ES-I3 (cell line): ENCODE results near the gene LPIN1.
A peak's percentile ranks its signal among the peaks of the same experiment; 100 is the strongest.

ENCODE experiments used
- H3K36me3 ChIP-seq: 2 replicates; pipeline ENCODE4 v1.6.1; 2013; ENCODE audit warnings: mild to moderate bottlenecking, low read length, control low read depth, moderate library complexity; ENCODE audit not compliant: insufficient read depth
- H3K4me1 ChIP-seq: 2 replicates; pipeline ENCODE4 v1.6.1; 2013; ENCODE audit warnings: mild to moderate bottlenecking, control low read depth, low read length; ENCODE audit not compliant: insufficient read depth
- H3K9ac ChIP-seq: 2 replicates; pipeline ENCODE4 v1.6.1; 2013; ENCODE audit warnings: low read depth, mild to moderate bottlenecking, low read length, moderate library complexity
- H3K9me3 ChIP-seq: 2 replicates; pipeline ENCODE4 v1.6.1; 2013; ENCODE audit warnings: mild to moderate bottlenecking, low read length, moderate library complexity; ENCODE audit not compliant: control insufficient read depth, insufficient read depth

Gene LPIN1

GRCh38 chr2:11744631-11745394, 1.6 kb upstream of the LPIN1 start:
- H3K9me3 ChIP-seq = no peaks in the 10 kb centered on the region
- peaks cover 29% of the 10 kb centered on the region; the same call in 1 of the 2 replicates for H3K4me1 ChIP-seq
- no peaks in the 10 kb centered on the region for H3K36me3 ChIP-seq
- H3K9ac ChIP-seq = peak overlapping the region; percentile 30; the same call in 1 of the 2 replicates

- Histone ChIP-seq H3K36me3 (no peaks in the 10 kb centered on the region), H3K9ac (peak overlapping the region; percentile 29; the same call in 1 of the 2 replicates), H3K9me3 (no peaks in the 10 kb centered on the region), H3K4me1 (peaks cover 38% of the 10 kb centered on the region)
These were observed 638 bp upstream of the LPIN1 start for GRCh38 chr2:11745613-11746375.

GRCh38 chr2:11746807-11747459, 501 bp downstream of the LPIN1 start:
- H3K9me3 ChIP-seq = no peaks in the 10 kb centered on the region
- peaks cover 42% of the 10 kb centered on the region for H3K4me1 ChIP-seq
- no peaks in the 10 kb centered on the region for H3K36me3 ChIP-seq
- peak overlapping the region; percentile 56 for H3K9ac ChIP-seq

- H3K36me3 ChIP-seq = no peaks in the 10 kb centered on the region
- peaks cover 44% of the 10 kb centered on the region for H3K4me1 ChIP-seq
- no peaks in the 10 kb centered on the region for H3K9me3 ChIP-seq
- peak overlapping the region; percentile 56; the same call in 1 of the 2 replicates for H3K9ac ChIP-seq
These were observed 1.8 kb downstream of the LPIN1 start for GRCh38 chr2:11748018-11748860.

- Histone ChIP-seq H3K4me1 (peaks cover 47% of the 10 kb centered on the region), H3K9ac (no peak overlapping the region), H3K36me3 (no peaks in the 10 kb centered on the region), H3K9me3 (no peaks in the 10 kb centered on the region)
These were observed 2.6 kb downstream of the LPIN1 start for GRCh38 chr2:11748861-11749645.

GRCh38 chr2:11749646-11750349, 3.4 kb downstream of the LPIN1 start:
- Histone ChIP-seq H3K4me1 (peaks cover 48% of the 10 kb centered on the region), H3K9me3 (no peaks in the 10 kb centered on the region), H3K36me3 (no peaks in the 10 kb centered on the region), H3K9ac (no peak overlapping the region)

GRCh38 chr2:11750422-11750821, 4.0 kb downstream of the LPIN1 start:
- Histone ChIP-seq H3K4me1 (peaks cover 45% of the 10 kb centered on the region), H3K9ac (no peak overlapping the region)

GRCh38 chr2:11750917-11751316, 4.5 kb downstream of the LPIN1 start:
- Histone ChIP-seq H3K4me1 (peaks cover 45% of the 10 kb centered on the region), H3K9ac (no peak overlapping the region), H3K36me3 (no peaks in the 10 kb centered on the region), H3K9me3 (no peaks in the 10 kb centered on the region)

More at GRCh38 chr2:11750422-11750821, 4.0 kb downstream of the LPIN1 start:
- Histone ChIP-seq H3K9me3 (no peaks in the 10 kb centered on the region), H3K36me3 (no peaks in the 10 kb centered on the region)

GRCh38 chr2:11752906-11753305, 6.5 kb downstream of the LPIN1 start:
- Histone ChIP-seq H3K4me1 (peaks cover 40% of the 10 kb centered on the region), H3K36me3 (no peaks in the 10 kb centered on the region), H3K9ac (no peak overlapping the region), H3K9me3 (peaks cover 3% of the 10 kb centered on the region; the same call in 1 of the 2 replicates)

GRCh38 chr2:11753452-11753885, 7.0 kb downstream of the LPIN1 start:
- Histone ChIP-seq H3K9ac (no peak overlapping the region), H3K36me3 (no peaks in the 10 kb centered on the region), H3K4me1 (peaks cover 38% of the 10 kb centered on the region), H3K9me3 (peaks cover 6% of the 10 kb centered on the region)

GRCh38 chr2:11753886-11754699, 7.7 kb downstream of the LPIN1 start:
- Histone ChIP-seq H3K36me3 (no peaks in the 10 kb centered on the region), H3K4me1 (peaks cover 34% of the 10 kb centered on the region), H3K9me3 (peaks cover 6% of the 10 kb centered on the region), H3K9ac (no peak overlapping the region)

GRCh38 chr2:11754700-11755015, 8.2 kb downstream of the LPIN1 start:
- H3K9ac ChIP-seq = no peak overlapping the region
- peaks cover 29% of the 10 kb centered on the region for H3K4me1 ChIP-seq
- H3K9me3 ChIP-seq = peaks cover 6% of the 10 kb centered on the region
- H3K36me3 ChIP-seq = no peaks in the 10 kb centered on the region
